DOHH2 (cell line): ENCODE measurements around the gene LSM7.

Source experiments
- CTCF ChIP-seq: fragments of 200-600 bp; sonication (generic); IDR thresholded peaks from one replicate; pipeline ENCODE4 v1.5.1; 2014; ENCODE audit warnings: antibody characterized with exemption, mild to moderate bottlenecking, low read depth, low read length; ENCODE audit not compliant: poor library complexity, severe bottlenecking
- EZH2phosphoT487 ChIP-seq: fragments of 200-600 bp; sonication (generic); IDR thresholded peaks from 2 replicates; pipeline ENCODE4 v1.6.1; 2017; ENCODE audit warnings: borderline replicate concordance, mild to moderate bottlenecking, antibody characterized with exemption, low read length, moderate library complexity, mixed read lengths

- TF ChIP-seq CTCF = no peak
- TF ChIP-seq EZH2phosphoT487 = no peak
These were observed 16.7 kb upstream of the LSM7 start for GRCh38 chr19:2345076-2345475.
